ENCODE data around the gene MLX.
A peak's percentile ranks its signal among the peaks of the same experiment; 100 is the strongest.

Gene MLX

GRCh38 chr17:42566883-42567573 is at the start of gene MLX:
MLX (plus strand) TSS chr17:42567100; CDS start chr17:42567125, 25 bp downstream.
- no peak for FAIRE-seq

- peak; percentile 91 for FAIRE-seq
Measured at GRCh38 chr17:42517516-42517915, 49.4 kb upstream of the MLX start.

- no peak for FAIRE-seq
Measured at GRCh38 chr17:42518046-42518754, 48.7 kb upstream of the MLX start.

- no peak for FAIRE-seq
Measured at GRCh38 chr17:42518755-42519545, 48.0 kb upstream of the MLX start.

GRCh38 chr17:42519546-42520491 is 47.1 kb upstream of the MLX start:
- FAIRE-seq = peak; percentile 98

- no peak for FAIRE-seq
Measured at GRCh38 chr17:42520540-42520951, 46.4 kb upstream of the MLX start.

- no peak for FAIRE-seq
Measured at GRCh38 chr17:42521036-42521435, 45.9 kb upstream of the MLX start.

- FAIRE-seq = no peak
Measured at GRCh38 chr17:42521666-42522262, 45.1 kb upstream of the MLX start.

GRCh38 chr17:42522263-42522790 is 44.6 kb upstream of the MLX start:
- no peak for FAIRE-seq

- FAIRE-seq = no peak
Measured at GRCh38 chr17:42522798-42523278, 44.1 kb upstream of the MLX start.

GRCh38 chr17:42525221-42525620 is 41.7 kb upstream of the MLX start:
- no peak for FAIRE-seq

GRCh38 chr17:42526031-42526444 is 40.9 kb upstream of the MLX start:
- FAIRE-seq = no peak

- no peak for FAIRE-seq
Measured at GRCh38 chr17:42527932-42528331, 39.0 kb upstream of the MLX start.

- no peak for FAIRE-seq
Measured at GRCh38 chr17:42529061-42529460, 37.8 kb upstream of the MLX start.

- FAIRE-seq = no peak
Measured at GRCh38 chr17:42530952-42531454, 35.9 kb upstream of the MLX start.

- no peak for FAIRE-seq
Measured at GRCh38 chr17:42531455-42532354, 35.2 kb upstream of the MLX start.

GRCh38 chr17:42535155-42536047 is 31.5 kb upstream of the MLX start:
- no peak for FAIRE-seq

GRCh38 chr17:42536048-42536371 is 30.9 kb upstream of the MLX start, which contains the start of gene NAGLU:
NAGLU (plus strand) TSS chr17:42536241; CDS start chr17:42536273, 32 bp downstream.
- no peak for FAIRE-seq

Measured in G401.6 (cell line).